K562 (cell line): ENCODE measurements around the gene EIF5. TPM values are rescaled to one million over a fixed set of nuclear protein-coding genes. Genes with fewer than 3 reads are reported as not detected.
A peak's percentile ranks its signal among the peaks of the same experiment; 100 is the strongest.

Source experiments
- CBFA2T3 ChIP-seq: fragments of 450-650 bp; IDR thresholded peaks from 2 replicates; pipeline ENCODE4 v1.6.1; 2017
- CTCFL ChIP-seq: IDR thresholded peaks from 2 replicates; pipeline ENCODE4 v1.6.1; 2011; ENCODE audit warnings: borderline replicate concordance, low read depth, mild to moderate bottlenecking, moderate library complexity, low read length; ENCODE audit not compliant: insufficient read depth, poor library complexity, severe bottlenecking
- DPF2 ChIP-seq: fragments of 450-650 bp; IDR thresholded peaks from 2 replicates; pipeline ENCODE4 v1.6.1; 2016
- E2F4 ChIP-seq: sonication (generic); formaldehyde crosslinking; IDR thresholded peaks from 2 replicates; pipeline ENCODE4 v1.8.0; 2022; ENCODE audit warnings: mild to moderate bottlenecking, low read depth, missing genetic modification reagents
- FUS ChIP-seq: fragments of 200-400 bp; formaldehyde crosslinking; optimal IDR thresholded peaks from 2 replicates; pipeline ENCODE3; 2017; ENCODE audit warnings: low read depth, low read length
- GATAD2A ChIP-seq: fragments of 450-650 bp; IDR thresholded peaks from 2 replicates; pipeline ENCODE4 v1.6.1; 2017
- HINFP ChIP-seq: fragments of 450-650 bp; conservative IDR thresholded peaks from 2 replicates; pipeline ENCODE4 v1.6.1; 2016; ENCODE audit warnings: missing genetic modification characterization, low read depth, mild to moderate bottlenecking, control low read depth, missing compliant biosample characterization
- MECOM ChIP-seq: fragments of 250-450 bp; sonication (Bioruptor Pico); IDR thresholded peaks from 2 replicates; pipeline ENCODE4 v1.8.0; 2022; ENCODE audit warnings: inconsistent platforms
- MEIS2 ChIP-seq: fragments of 450-650 bp; IDR thresholded peaks from 2 replicates; pipeline ENCODE4 v1.6.1; 2014; ENCODE audit warnings: mild to moderate bottlenecking; ENCODE audit not compliant: partially characterized antibody
- MLLT1 ChIP-seq, 2 experiments: fragments of 450-650 bp; IDR thresholded peaks; 2 replicates each; pipeline ENCODE4 v1.6.1; 2016
- MTA2 ChIP-seq: fragments of 450-650 bp; IDR thresholded peaks from 2 replicates; pipeline ENCODE4 v1.6.1; 2016; ENCODE audit warnings: low read depth
- NFIC ChIP-seq: fragments of 450-650 bp; IDR thresholded peaks from 2 replicates; pipeline ENCODE4 v1.6.1; 2017; ENCODE audit warnings: mild to moderate bottlenecking, inconsistent platforms
- PKNOX1 ChIP-seq: fragments of 450-650 bp; IDR thresholded peaks from 2 replicates; pipeline ENCODE4 v1.6.1; 2016
- SETDB1 ChIP-seq: IDR thresholded peaks from one replicate; pipeline ENCODE4 v1.6.1; 2012; ENCODE audit warnings: low read length, control low read depth, inconsistent platforms
- SUPT5H ChIP-seq: fragments of 450-650 bp; IDR thresholded peaks from 2 replicates; pipeline ENCODE4 v1.6.1; 2016
- TCF3 ChIP-seq: sonication (generic); formaldehyde crosslinking; IDR thresholded peaks from 2 replicates; pipeline ENCODE4 v1.4.0; 2020; ENCODE audit warnings: mild to moderate bottlenecking, missing genetic modification reagents
- THRAP3 ChIP-seq: fragments of 450-650 bp; IDR thresholded peaks from 2 replicates; pipeline ENCODE4 v1.6.1; 2016; ENCODE audit warnings: mild to moderate bottlenecking, inconsistent platforms, borderline replicate concordance
- ZNF143 ChIP-seq: sonication (generic); formaldehyde crosslinking; IDR thresholded peaks from 2 replicates; pipeline ENCODE4 v1.9.0; 2022; ENCODE audit warnings: mild to moderate bottlenecking, missing genetic modification reagents
- ZNF512 ChIP-seq: IDR thresholded peaks from 2 replicates; pipeline ENCODE4 v1.6.1; 2016; ENCODE audit warnings: missing genetic modification characterization, missing compliant biosample characterization
- polyA plus RNA-seq, 8 experiments: library from polyadenylated mRNA; depleted of rRNA in 4 of 8; stranded (reverse) in 5 of 8; unstranded in 3 of 8; fragments of >200 nt; fragmentation: Nextera tagmentation in 2 of 8; fragmentation: Illumina TruSeq in 1 of 8; extraction: Ambion mirVana in 2 of 8; extraction: Trizol in 1 of 8; gene quantifications; 2 replicates each; pipeline versions ENCODE4 v1.2.1 to v1.2.3, GENCODE V29; 2011 to 2014; ENCODE audit warnings: inconsistent platforms in 1 of 8, missing spikeins in 1 of 8
- total RNA-seq, 7 experiments: library from RNA; depleted of rRNA in 6 of 7; stranded (reverse); fragments of >200 nt in 6 of 7; fragmentation: Illumina TruSeq in 2 of 7; extraction: Trizol in 2 of 7; gene quantifications; 2 replicates each; pipeline versions ENCODE4 v1.2.1 to v1.2.3, GENCODE V29; 2011 to 2021; ENCODE audit warnings: low replicate concordance in 1 of 7

The EIF5 gene
- total and polyA plus RNA-seq, 9 of the 15 experiments (the other 6 are each of a cell fraction or from before 2014, with no cell fraction given), result 92.7 to 442 (median 190) TPM

- TF ChIP-seq ZNF143 (no peak), MTA2 (0 out of 2 replicates have a peak, but pooled peaks have one; percentile 25), NFIC (peak; percentile 41; the same call in 1 of the 2 replicates), CTCFL (no peak), HINFP (tag) (0 out of 2 replicates have a peak, but pooled peaks have one; percentile 29), PKNOX1 (peak; percentile 91), E2F4 (CRISPR knock-in tag) (no peak), DPF2 (peak; percentile 40; the same call in 1 of the 2 replicates), MEIS2 (peak; percentile 56), ZNF512 (tag) (peak; percentile 94), SUPT5H (no peak), GATAD2A (0 out of 2 replicates have a peak, but pooled peaks have one; percentile 21), THRAP3 (0 out of 2 replicates have a peak, but pooled peaks have one; percentile 33), SETDB1 (no peak), CBFA2T3 (peak; percentile 76), TCF3 (CRISPR knock-in tag) (peak; percentile 54), FUS (no peak), MECOM (CRISPR knock-in tag) (no peak), MLLT1 (IDR thresholded peaks at IDR 0.05) (peak in 1 of 2 experiments; percentile 28; a peak in 2 of 4 replicates)
These were observed 25.1 kb upstream of the EIF5 start (continued) for GRCh38 chr14:103308717-103309616.
